SJCRH30 (cell line): Measurements from ENCODE around the gene ITGA1. TPM values are rescaled to one million over a fixed set of nuclear protein-coding genes. Genes with fewer than 3 reads are reported as not detected.

ENCODE experiments used
- DNase-seq, 2 experiments: peaks; one replicate each; pipeline ENCODE4 v3.0.0-alpha.2; 2015 to 2020
- H3K27ac ChIP-seq: fragments of 250-450 bp; sonication (Bioruptor Pico); 2 replicates; pipeline ENCODE4 v1.5.1; 2020; ENCODE audit warnings: mild to moderate bottlenecking, moderate library complexity
- H3K27me3 ChIP-seq: fragments of 250-450 bp; sonication (Bioruptor Pico); 2 replicates; pipeline ENCODE4 v1.5.1; 2020; ENCODE audit warnings: mild to moderate bottlenecking, moderate library complexity
- H3K36me3 ChIP-seq: fragments of 250-450 bp; sonication (Bioruptor Pico); 2 replicates; pipeline ENCODE4 v1.5.1; 2020; ENCODE audit warnings: mild to moderate bottlenecking, moderate library complexity
- H3K4me1 ChIP-seq: fragments of 250-450 bp; sonication (Bioruptor Pico); 2 replicates; pipeline ENCODE4 v1.5.1; 2020; ENCODE audit warnings: mild to moderate bottlenecking, moderate library complexity
- H3K4me3 ChIP-seq: fragments of 250-450 bp; sonication (Bioruptor Pico); 2 replicates; pipeline ENCODE4 v1.5.1; 2020; ENCODE audit warnings: mild to moderate bottlenecking, moderate library complexity
- H3K9me3 ChIP-seq: fragments of 250-450 bp; sonication (Bioruptor Pico); replicated peaks from 2 replicates; pipeline ENCODE4 v1.5.1; 2020; ENCODE audit warnings: mild to moderate bottlenecking, moderate library complexity
- total RNA-seq: library from RNA; depleted of rRNA; stranded (reverse); fragments of >200 nt; shearing (Covaris generic); gene quantifications from 2 replicates; pipeline ENCODE4 v1.2.3, GENCODE V29; 2014

The ITGA1 gene
- total RNA-seq, 1 experiment from 2014 or later = 9.9 TPM

DNA sequence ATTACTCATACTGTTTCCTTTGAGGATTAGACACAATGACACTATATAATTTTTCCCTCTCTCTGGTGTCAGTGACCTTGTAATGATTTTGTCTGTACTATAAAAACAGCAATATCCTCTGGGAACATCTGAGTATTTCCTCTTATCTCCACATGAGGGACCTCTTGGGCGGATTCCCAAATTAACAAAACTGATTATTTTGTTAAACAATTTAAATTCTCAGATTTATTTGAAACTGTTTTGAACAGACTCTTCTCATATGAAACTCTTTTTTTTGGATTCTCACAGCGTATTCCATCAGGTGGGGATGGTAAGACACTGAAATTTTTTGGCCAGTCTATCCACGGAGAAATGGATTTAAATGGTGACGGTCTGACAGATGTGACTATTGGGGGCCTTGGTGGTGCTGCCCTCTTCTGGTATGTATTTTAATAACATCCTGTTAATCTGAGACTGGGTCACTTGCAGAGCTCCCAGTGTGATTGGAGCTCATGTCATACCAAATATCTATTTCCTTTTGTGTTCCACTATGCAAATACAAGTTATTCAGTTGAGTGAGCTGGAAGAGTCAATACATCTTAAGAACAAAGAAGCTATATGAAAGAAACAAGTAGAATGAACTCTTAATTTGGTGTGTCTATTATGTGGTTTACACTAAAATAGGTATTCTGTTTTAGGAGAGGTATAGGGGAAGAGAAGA, 127.6 kb downstream of the ITGA1 start:
- peak; percentile 59 to 87 for DNase-seq
- H3K9me3 ChIP-seq = no peaks in the 10 kb centered on the region

GRCh38 chr5:52920929-52921328, 133.2 kb downstream of the ITGA1 start:
- H3K4me1 ChIP-seq = 0 out of 2 replicates have a peak, but pooled peaks cover 5% of the 10 kb centered on the region
- no peak overlapping the region for H3K4me3 ChIP-seq
- no peaks in the 10 kb centered on the region for H3K36me3 ChIP-seq
- H3K27ac ChIP-seq = no peak overlapping the region
- no peak for DNase-seq
- no peaks in the 10 kb centered on the region for H3K9me3 ChIP-seq
- no peaks in the 10 kb centered on the region for H3K27me3 ChIP-seq

More for the DNA sequence above, 127.6 kb downstream of the ITGA1 start:
- Histone ChIP-seq H3K27ac (no peak overlapping the region), H3K4me1 (no peaks in the 10 kb centered on the region), H3K4me3 (peak overlapping the region; percentile 55), H3K36me3 (no peaks in the 10 kb centered on the region), H3K27me3 (no peaks in the 10 kb centered on the region)

- no peaks in the 10 kb centered on the region for H3K9me3 ChIP-seq
- H3K27me3 ChIP-seq = no peaks in the 10 kb centered on the region
- H3K36me3 ChIP-seq = no peaks in the 10 kb centered on the region
- 0 out of 2 replicates have a peak, but pooled peaks cover 5% of the 10 kb centered on the region for H3K4me1 ChIP-seq
- H3K27ac ChIP-seq = no peak overlapping the region
- peak; percentile 77 to 78 for DNase-seq
- H3K4me3 ChIP-seq = no peak overlapping the region
Observed at GRCh38 chr5:52922384-52922783, 134.7 kb downstream of the ITGA1 start.

- Histone ChIP-seq H3K9me3 (no peaks in the 10 kb centered on the region), H3K36me3 (no peaks in the 10 kb centered on the region), H3K4me1 (0 out of 2 replicates have a peak, but pooled peaks cover 5% of the 10 kb centered on the region), H3K27ac (no peak overlapping the region), H3K27me3 (no peaks in the 10 kb centered on the region), H3K4me3 (no peak overlapping the region)
- DNase-seq = peak; percentile 3 to 11
Observed at GRCh38 chr5:52924456-52924855, 136.7 kb downstream of the ITGA1 start.

DNA sequence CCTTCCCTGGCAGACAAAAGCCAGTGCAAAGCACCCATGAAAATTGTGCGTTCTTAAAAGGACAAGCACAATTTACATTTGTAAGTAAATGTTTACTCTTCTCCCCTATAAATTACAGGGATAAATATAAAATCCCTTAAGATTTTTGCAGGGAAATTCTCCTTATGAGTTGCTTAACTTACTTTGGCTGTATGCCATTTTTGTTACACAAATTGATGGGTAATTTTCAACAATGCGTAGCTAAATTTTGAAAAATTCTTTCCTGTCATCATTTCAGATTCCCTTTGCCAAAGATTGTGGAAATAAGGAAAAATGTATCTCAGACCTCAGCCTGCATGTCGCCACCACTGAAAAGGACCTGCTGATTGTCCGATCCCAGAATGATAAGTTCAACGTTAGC, 137.3 kb downstream of the ITGA1 start:
- H3K9me3 ChIP-seq = no peaks in the 10 kb centered on the region
- DNase-seq = no peak
- no peak overlapping the region for H3K4me3 ChIP-seq
- H3K27me3 ChIP-seq = no peaks in the 10 kb centered on the region
- H3K27ac ChIP-seq = no peak overlapping the region
- H3K4me1 ChIP-seq = 0 out of 2 replicates have a peak, but pooled peaks cover 5% of the 10 kb centered on the region
- no peaks in the 10 kb centered on the region for H3K36me3 ChIP-seq

- Histone ChIP-seq H3K9me3 (no peaks in the 10 kb centered on the region), H3K36me3 (no peaks in the 10 kb centered on the region), H3K4me3 (no peak overlapping the region), H3K27ac (no peak overlapping the region), H3K4me1 (no peaks in the 10 kb centered on the region), H3K27me3 (no peaks in the 10 kb centered on the region)
- DNase-seq = no peak
Observed at GRCh38 chr5:52928689-52929088, 141.0 kb downstream of the ITGA1 start.

DNA sequence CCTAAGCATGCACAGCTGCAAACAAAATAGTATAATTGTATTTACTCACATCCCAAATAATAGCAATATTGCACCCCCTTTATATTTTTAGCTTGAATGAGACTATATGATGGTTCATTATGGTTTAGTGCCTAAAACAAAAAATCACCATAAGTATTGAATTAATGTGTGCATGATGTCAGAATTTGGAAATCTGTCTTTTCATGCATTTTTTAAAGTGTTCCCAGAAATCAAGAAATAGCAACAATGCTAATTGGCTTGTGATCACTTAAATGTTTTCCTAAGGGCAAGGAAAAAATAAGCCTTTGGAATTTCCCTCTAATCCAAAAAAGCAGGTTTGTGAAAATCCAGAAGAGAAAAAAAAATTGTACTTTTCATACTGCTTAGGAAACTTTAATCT, 150.5 kb downstream of the ITGA1 start:
- no peak for DNase-seq
- H3K4me1 ChIP-seq = peaks cover 2% of the 10 kb centered on the region
- no peaks in the 10 kb centered on the region for H3K27me3 ChIP-seq
- H3K4me3 ChIP-seq = no peak overlapping the region
- no peak overlapping the region for H3K27ac ChIP-seq
- no peaks in the 10 kb centered on the region for H3K36me3 ChIP-seq
- 0 out of 2 replicates have a peak, but pooled peaks cover 3% of the 10 kb centered on the region for H3K9me3 ChIP-seq

GRCh38 chr5:52943285-52943684, 155.6 kb downstream of the ITGA1 start:
- Histone ChIP-seq H3K4me1 (peaks cover 9% of the 10 kb centered on the region), H3K36me3 (no peaks in the 10 kb centered on the region), H3K27me3 (no peaks in the 10 kb centered on the region), H3K9me3 (0 out of 2 replicates have a peak, but pooled peaks cover 3% of the 10 kb centered on the region), H3K4me3 (no peak overlapping the region), H3K27ac (no peak overlapping the region)
- DNase-seq = no peak

- Histone ChIP-seq H3K27ac (no peak overlapping the region), H3K27me3 (no peaks in the 10 kb centered on the region), H3K36me3 (no peaks in the 10 kb centered on the region), H3K9me3 (0 out of 2 replicates have a peak, but pooled peaks cover 3% of the 10 kb centered on the region), H3K4me1 (peaks cover 14% of the 10 kb centered on the region), H3K4me3 (no peak overlapping the region)
- no peak for DNase-seq
Observed at GRCh38 chr5:52943808-52944207, 156.1 kb downstream of the ITGA1 start.

DNA sequence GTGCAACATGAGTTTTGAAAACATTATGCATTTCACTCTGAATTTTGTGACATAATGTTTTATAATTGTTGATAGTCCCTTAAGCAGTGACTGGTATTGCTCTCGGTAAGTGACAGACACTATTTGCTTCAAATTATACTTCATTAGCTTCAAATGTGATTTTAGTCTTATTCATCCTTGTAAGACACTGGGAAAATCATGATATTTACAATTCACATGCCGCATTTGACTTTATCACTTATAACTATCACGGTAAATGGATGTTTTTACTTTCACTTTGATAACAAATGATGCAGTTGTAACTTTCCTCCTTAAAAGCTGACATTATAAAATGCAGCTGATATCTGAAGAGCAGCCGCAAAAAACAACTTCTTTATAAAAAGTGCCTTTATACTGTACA, 157.3 kb downstream of the ITGA1 start:
- Histone ChIP-seq H3K36me3 (no peaks in the 10 kb centered on the region), H3K4me3 (no peak overlapping the region), H3K9me3 (0 out of 2 replicates have a peak, but pooled peaks cover 3% of the 10 kb centered on the region), H3K27me3 (no peaks in the 10 kb centered on the region), H3K27ac (no peak overlapping the region), H3K4me1 (peaks cover 15% of the 10 kb centered on the region)
- no peak for DNase-seq

GRCh38 chr5:52947208-52947607, 159.5 kb downstream of the ITGA1 start:
- Histone ChIP-seq H3K27ac (no peak overlapping the region), H3K27me3 (no peaks in the 10 kb centered on the region), H3K4me3 (no peak overlapping the region), H3K36me3 (no peaks in the 10 kb centered on the region), H3K4me1 (peaks cover 15% of the 10 kb centered on the region), H3K9me3 (0 out of 2 replicates have a peak, but pooled peaks cover 3% of the 10 kb centered on the region)
- DNase-seq = no peak

- Histone ChIP-seq H3K4me3 (no peak overlapping the region), H3K27me3 (no peaks in the 10 kb centered on the region), H3K4me1 (peaks cover 15% of the 10 kb centered on the region), H3K36me3 (no peaks in the 10 kb centered on the region), H3K27ac (peak overlapping the region; percentile 53), H3K9me3 (0 out of 2 replicates have a peak, but pooled peaks cover 2% of the 10 kb centered on the region)
- DNase-seq = no peak
Observed at GRCh38 chr5:52947851-52948250, 160.1 kb downstream of the ITGA1 start.

GRCh38 chr5:52948418-52949076, 160.8 kb downstream of the ITGA1 start:
- Histone ChIP-seq H3K9me3 (no peaks in the 10 kb centered on the region), H3K4me1 (peaks cover 15% of the 10 kb centered on the region), H3K27ac (peak overlapping the region; percentile 53), H3K36me3 (no peaks in the 10 kb centered on the region), H3K27me3 (no peaks in the 10 kb centered on the region), H3K4me3 (no peak overlapping the region)
- DNase-seq = peak; percentile 65 to 84

DNA sequence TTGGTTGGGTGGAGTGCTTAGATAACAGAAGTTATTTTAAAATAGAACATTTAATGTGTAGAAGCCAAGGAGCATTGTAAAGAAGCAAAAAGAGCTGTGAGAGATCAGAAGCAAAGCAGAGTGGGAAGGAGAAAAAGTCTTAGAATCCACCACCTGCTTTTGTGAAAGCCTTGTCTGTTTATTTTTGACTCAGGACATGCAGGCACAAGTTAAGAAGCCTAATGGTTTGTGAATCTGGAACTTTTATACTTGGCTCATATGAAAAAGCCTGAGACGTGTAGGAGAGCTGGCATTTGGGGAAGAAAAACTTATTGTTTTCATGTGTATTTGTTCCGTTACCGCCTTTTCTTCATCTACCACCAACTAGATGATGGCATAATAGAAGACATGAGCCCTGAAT, 163.0 kb downstream of the ITGA1 start:
- H3K27me3 ChIP-seq = no peaks in the 10 kb centered on the region
- no peak for DNase-seq
- H3K4me3 ChIP-seq = no peak overlapping the region
- no peaks in the 10 kb centered on the region; the same call in 1 of the 2 replicates for H3K36me3 ChIP-seq
- H3K4me1 ChIP-seq = peaks cover 15% of the 10 kb centered on the region
- H3K9me3 ChIP-seq = no peaks in the 10 kb centered on the region
- no peak overlapping the region for H3K27ac ChIP-seq

DNA sequence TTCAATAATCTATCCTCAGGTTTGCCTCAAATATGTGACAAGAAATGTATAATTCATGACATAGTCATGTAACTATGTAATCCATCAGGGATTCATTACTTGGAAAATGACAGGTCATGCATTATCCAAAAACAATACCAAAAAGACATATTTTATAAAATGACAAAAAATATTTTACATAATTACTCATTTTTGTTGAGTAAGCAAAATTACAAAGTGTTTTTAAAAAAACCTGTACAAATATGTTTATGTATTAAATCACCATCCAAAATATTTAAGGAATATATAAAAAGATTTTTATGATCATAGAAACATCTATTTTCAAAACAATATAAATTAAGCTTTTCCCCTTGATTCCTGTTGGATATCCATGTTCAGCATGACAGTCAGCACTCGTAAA, 164.8 kb downstream of the ITGA1 start:
- H3K36me3 ChIP-seq = no peaks in the 10 kb centered on the region; the same call in 1 of the 2 replicates
- DNase-seq = no peak
- peaks cover 13% of the 10 kb centered on the region for H3K4me1 ChIP-seq
- H3K27me3 ChIP-seq = no peaks in the 10 kb centered on the region
- H3K27ac ChIP-seq = no peak overlapping the region
- H3K9me3 ChIP-seq = no peaks in the 10 kb centered on the region
- no peak overlapping the region for H3K4me3 ChIP-seq
